ENCODE measurements around the gene USP22.

USP22 gene

GRCh38 chr17:21013983-21014382 lies 28.8 kb downstream of the USP22 start:
- no peak for TF ChIP-seq POLR2A (IDR thresholded peaks at IDR 0.05; ENCODE audit: extremely low read depth, insufficient read length)
- TF ChIP-seq MYC (IDR thresholded peaks at IDR 0.05; ENCODE audit: low read depth, low read length): no peak
- no peak for TF ChIP-seq CTCF (IDR thresholded peaks at IDR 0.05; ENCODE audit: low read depth, low read length)
- TF ChIP-seq MAX (IDR thresholded peaks at IDR 0.05; ENCODE audit: low read depth, low read length): no peak
- no peak overlapping the region for H3K4me3 ChIP-seq (ENCODE audit: low read depth, low read length)
- no peak for DNase-seq (ENCODE audit: low read depth)

GRCh38 chr17:21012736-21013135 lies 30.1 kb downstream of the USP22 start:
- TF ChIP-seq CTCF (IDR thresholded peaks at IDR 0.05; ENCODE audit: low read depth, low read length): no peak
- TF ChIP-seq POLR2A (IDR thresholded peaks at IDR 0.05; ENCODE audit: extremely low read depth, insufficient read length): no peak
- no peak for TF ChIP-seq MYC (IDR thresholded peaks at IDR 0.05; ENCODE audit: low read depth, low read length)
- no peak for TF ChIP-seq MAX (IDR thresholded peaks at IDR 0.05; ENCODE audit: low read depth, low read length)
- H3K4me3 ChIP-seq (ENCODE audit: low read depth, low read length): no peak overlapping the region
- DNase-seq (ENCODE audit: low read depth): no peak

GRCh38 chr17:21010705-21011596 lies 31.9 kb downstream of the USP22 start:
- no peak overlapping the region for H3K4me3 ChIP-seq (ENCODE audit: low read depth, low read length)
- TF ChIP-seq MYC (IDR thresholded peaks at IDR 0.05; ENCODE audit: low read depth, low read length) (no peak), MAX (IDR thresholded peaks at IDR 0.05; ENCODE audit: low read depth, low read length) (no peak), POLR2A (IDR thresholded peaks at IDR 0.05; ENCODE audit: extremely low read depth, insufficient read length) (no peak), CTCF (IDR thresholded peaks at IDR 0.05; ENCODE audit: low read depth, low read length) (no peak)
- no peak for DNase-seq (ENCODE audit: low read depth)

- no peak overlapping the region for H3K4me3 ChIP-seq (ENCODE audit: low read depth, low read length)
- DNase-seq (ENCODE audit: low read depth): no peak
- TF ChIP-seq CTCF (IDR thresholded peaks at IDR 0.05; ENCODE audit: low read depth, low read length) (no peak), MYC (IDR thresholded peaks at IDR 0.05; ENCODE audit: low read depth, low read length) (no peak), MAX (IDR thresholded peaks at IDR 0.05; ENCODE audit: low read depth, low read length) (no peak), POLR2A (IDR thresholded peaks at IDR 0.05; ENCODE audit: extremely low read depth, insufficient read length) (no peak)
Measured at GRCh38 chr17:21008992-21009671, 33.7 kb downstream of the USP22 start.

- TF ChIP-seq POLR2A (IDR thresholded peaks at IDR 0.05; ENCODE audit: extremely low read depth, insufficient read length): no peak
- TF ChIP-seq MYC (IDR thresholded peaks at IDR 0.05; ENCODE audit: low read depth, low read length): no peak
- no peak for TF ChIP-seq MAX (IDR thresholded peaks at IDR 0.05; ENCODE audit: low read depth, low read length)
- TF ChIP-seq CTCF (IDR thresholded peaks at IDR 0.05; ENCODE audit: low read depth, low read length): no peak
- no peak for DNase-seq (ENCODE audit: low read depth)
- H3K4me3 ChIP-seq (ENCODE audit: low read depth, low read length): no peak overlapping the region
Measured at GRCh38 chr17:21008160-21008915, 34.5 kb downstream of the USP22 start.

Data from NB4 (cell line).